H1 (cell line): ENCODE measurements around the gene PDE1C. TPM values are rescaled to one million over a fixed set of nuclear protein-coding genes. Genes with fewer than 3 reads are reported as not detected.

Experiments
- EP300 ChIP-seq, 2 experiments: IDR thresholded peaks; 1 replicate in 1 of 2; 2 replicates in 1 of 2; pipeline ENCODE4 v1.6.1; 2011 to 2012; ENCODE audit warnings: low read depth in 2 of 2, low read length in 2 of 2, mild to moderate bottlenecking in 2 of 2, borderline replicate concordance in 1 of 2, inconsistent platforms in 1 of 2, moderate library complexity in 1 of 2
- JUND ChIP-seq: IDR thresholded peaks from 2 replicates; pipeline ENCODE4 v1.6.1; 2011; ENCODE audit warnings: mild to moderate bottlenecking, improper control_type of control experiment, low read length
- KDM4A ChIP-seq: IDR thresholded peaks from one replicate; pipeline ENCODE4 v1.7.1; 2012; ENCODE audit warnings: low read depth, mild to moderate bottlenecking, moderate library complexity, low read length, inconsistent platforms; ENCODE audit not compliant: severe bottlenecking
- RAD21 ChIP-seq, 2 experiments: IDR thresholded peaks in 1 of 2; conservative IDR thresholded peaks in 1 of 2; 2 replicates each; pipeline ENCODE4 v1.6.1; 2011; ENCODE audit warnings: low read depth in 2 of 2, low read length in 2 of 2, improper control_type of control experiment in 1 of 2, inconsistent platforms in 1 of 2, mild to moderate bottlenecking in 1 of 2, moderate library complexity in 1 of 2
- ZNF274 ChIP-seq: IDR thresholded peaks from 2 replicates; pipeline ENCODE4 v1.7.0; 2012; ENCODE audit warnings: low read length, borderline replicate concordance; ENCODE audit errors: extremely low read depth
- polyA plus RNA-seq, 7 experiments: library from polyadenylated mRNA; depleted of rRNA in 3 of 7; stranded (reverse) in 5 of 7; unstranded in 2 of 7; fragments of >200 nt in 5 of 7; fragments of 200-250 nt in 2 of 7; gene quantifications; 1 replicate in 5 of 7; 2 replicates in 1 of 7; 4 replicates in 1 of 7; pipeline versions ENCODE4 v1.2.1 to v1.2.3, GENCODE V29; 2011 to 2013; ENCODE audit warnings: missing spikeins in 2 of 7, mixed read lengths in 2 of 7
- total RNA-seq: library from RNA; stranded (reverse); fragmentation: NEBNext Ultra II Directional; extraction: Animal tissue kit (Norgen Biotek cat#: 25700); gene quantifications from 2 replicates; pipeline ENCODE4 v1.2.1, GENCODE V29; 2021
- TF ChIP-seq, protein P1 (sequence below): IDR thresholded peaks from 2 replicates; pipeline ENCODE4 v1.6.1; 2012; ENCODE audit warnings: low read length, inconsistent platforms

The PDE1C gene
- total and polyA plus RNA-seq, 2 of the 8 experiments (the other 6 are each of a cell fraction or from before 2014, with no cell fraction given), result 0.11 to 1.1 TPM

DNA sequence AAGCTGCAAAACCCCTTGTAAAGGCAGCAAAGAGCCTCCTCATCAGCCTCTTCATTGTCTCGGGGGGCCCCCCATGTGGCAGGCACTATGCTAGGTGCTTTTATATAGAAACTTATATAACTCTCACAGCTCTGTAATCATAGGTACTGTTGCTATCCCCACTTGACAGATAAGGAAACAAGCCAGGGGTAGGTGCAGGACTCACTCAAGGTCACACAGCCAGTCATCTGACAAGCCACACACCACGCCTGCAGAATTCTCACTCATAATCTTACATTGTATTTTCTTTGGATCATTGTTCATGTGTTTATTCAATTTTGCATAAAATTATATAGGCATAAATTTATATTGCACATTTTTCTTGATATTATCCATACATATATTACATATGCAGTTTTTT lies 217.7 kb downstream of the PDE1C start (continued):
- TF ChIP-seq, protein P1, sequence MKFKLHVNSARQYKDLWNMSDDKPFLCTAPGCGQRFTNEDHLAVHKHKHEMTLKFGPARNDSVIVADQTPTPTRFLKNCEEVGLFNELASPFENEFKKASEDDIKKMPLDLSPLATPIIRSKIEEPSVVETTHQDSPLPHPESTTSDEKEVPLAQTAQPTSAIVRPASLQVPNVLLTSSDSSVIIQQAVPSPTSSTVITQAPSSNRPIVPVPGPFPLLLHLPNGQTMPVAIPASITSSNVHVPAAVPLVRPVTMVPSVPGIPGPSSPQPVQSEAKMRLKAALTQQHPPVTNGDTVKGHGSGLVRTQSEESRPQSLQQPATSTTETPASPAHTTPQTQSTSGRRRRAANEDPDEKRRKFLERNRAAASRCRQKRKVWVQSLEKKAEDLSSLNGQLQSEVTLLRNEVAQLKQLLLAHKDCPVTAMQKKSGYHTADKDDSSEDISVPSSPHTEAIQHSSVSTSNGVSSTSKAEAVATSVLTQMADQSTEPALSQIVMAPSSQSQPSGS, result no peak
- no peak for TF ChIP-seq ZNF274
- no peak for TF ChIP-seq JUND
- TF ChIP-seq EP300 (IDR thresholded peaks at IDR 0.05; ENCODE audit: borderline replicate concordance in 1 of 2, low read depth in 2 of 2, low read length in 2 of 2), result no peak
- no peak for TF ChIP-seq KDM4A
- no peak for TF ChIP-seq RAD21 (IDR thresholded peaks at IDR 0.05 in 1 of 2, conservative IDR thresholded peaks at IDR 0.05 in 1 of 2; ENCODE audit: low read depth in 2 of 2, low read length in 2 of 2)
